ENCODE data around the gene IGSF21.

IGSF21 gene

GRCh38 chr1:18094096-18094495, 13.5 kb upstream of the IGSF21 start:
- no peak overlapping the region for H3K27ac ChIP-seq (ENCODE audit: low read depth, low read length)
- no peaks in the 10 kb centered on the region for H3K79me2 ChIP-seq (ENCODE audit: control insufficient read depth, low read length)
- TF ChIP-seq EZH2phosphoT487 (IDR thresholded peaks at IDR 0.05; ENCODE audit: borderline replicate concordance, low read length) = no peak
- TF ChIP-seq CTCF (IDR thresholded peaks at IDR 0.05; ENCODE audit: low read depth, low read length, poor library complexity, severe bottlenecking) = no peak

GRCh38 chr1:18097206-18097605, 10.4 kb upstream of the IGSF21 start:
- H3K27ac ChIP-seq (ENCODE audit: low read depth, low read length) = no peak overlapping the region
- no peaks in the 10 kb centered on the region for H3K79me2 ChIP-seq (ENCODE audit: control insufficient read depth, low read length)
- H3K9me3 ChIP-seq (ENCODE audit: control insufficient read depth, insufficient read depth, low read length) = no peaks in the 10 kb centered on the region
- H3K4me2 ChIP-seq (ENCODE audit: low read length) = no peak overlapping the region
- H3K36me3 ChIP-seq (ENCODE audit: control insufficient read depth, low read length) = no peaks in the 10 kb centered on the region
- no peaks in the 10 kb centered on the region for H3K27me3 ChIP-seq (ENCODE audit: control insufficient read depth, low read length)
- no peak overlapping the region for H3K4me3 ChIP-seq (ENCODE audit: low read length)
- H4K20me1 ChIP-seq (ENCODE audit: control insufficient read depth, insufficient read depth, low read depth, low read length) = no peaks in the 10 kb centered on the region
- no peaks in the 10 kb centered on the region for H3F3A ChIP-seq (ENCODE audit: control insufficient read depth, insufficient read depth)
- no peaks in the 10 kb centered on the region for H3K9me2 ChIP-seq (replicated peaks; ENCODE audit: control insufficient read depth, low read length)
- TF ChIP-seq CTCF (IDR thresholded peaks at IDR 0.05; ENCODE audit: low read depth, low read length, poor library complexity, severe bottlenecking) (no peak), EZH2phosphoT487 (IDR thresholded peaks at IDR 0.05; ENCODE audit: borderline replicate concordance, low read length) (no peak)
- H3K4me1 ChIP-seq (ENCODE audit: control insufficient read depth, low read length) = no peaks in the 10 kb centered on the region

More at GRCh38 chr1:18094096-18094495, 13.5 kb upstream of the IGSF21 start:
- Histone ChIP-seq H3K9me2 (replicated peaks; ENCODE audit: control insufficient read depth, low read length) (no peaks in the 10 kb centered on the region), H3K36me3 (ENCODE audit: control insufficient read depth, low read length) (no peaks in the 10 kb centered on the region), H3K9me3 (ENCODE audit: control insufficient read depth, insufficient read depth, low read length) (no peaks in the 10 kb centered on the region), H3K4me2 (ENCODE audit: low read length) (no peak overlapping the region), H3F3A (ENCODE audit: control insufficient read depth, insufficient read depth) (no peaks in the 10 kb centered on the region), H4K20me1 (ENCODE audit: control insufficient read depth, insufficient read depth, low read depth, low read length) (no peaks in the 10 kb centered on the region), H3K4me3 (ENCODE audit: low read length) (no peak overlapping the region), H3K27me3 (ENCODE audit: control insufficient read depth, low read length) (no peaks in the 10 kb centered on the region), H3K4me1 (ENCODE audit: control insufficient read depth, low read length) (no peaks in the 10 kb centered on the region)

GRCh38 chr1:18099026-18099425, 8.6 kb upstream of the IGSF21 start:
- H3K9me2 ChIP-seq (replicated peaks; ENCODE audit: control insufficient read depth, low read length) = no peaks in the 10 kb centered on the region
- no peak overlapping the region for H3K27ac ChIP-seq (ENCODE audit: low read depth, low read length)
- H3K27me3 ChIP-seq (ENCODE audit: control insufficient read depth, low read length) = no peaks in the 10 kb centered on the region
- no peaks in the 10 kb centered on the region for H3K9me3 ChIP-seq (ENCODE audit: control insufficient read depth, insufficient read depth, low read length)
- H3K4me2 ChIP-seq (ENCODE audit: low read length) = no peak overlapping the region
- no peaks in the 10 kb centered on the region for H3K79me2 ChIP-seq (ENCODE audit: control insufficient read depth, low read length)
- H3K4me1 ChIP-seq (ENCODE audit: control insufficient read depth, low read length) = no peaks in the 10 kb centered on the region
- H3K4me3 ChIP-seq (ENCODE audit: low read length) = no peak overlapping the region
- H3K36me3 ChIP-seq (ENCODE audit: control insufficient read depth, low read length) = no peaks in the 10 kb centered on the region
- TF ChIP-seq EZH2phosphoT487 (IDR thresholded peaks at IDR 0.05; ENCODE audit: borderline replicate concordance, low read length) = no peak
- H4K20me1 ChIP-seq (ENCODE audit: control insufficient read depth, insufficient read depth, low read depth, low read length) = no peaks in the 10 kb centered on the region
- H3F3A ChIP-seq (ENCODE audit: control insufficient read depth, insufficient read depth) = no peaks in the 10 kb centered on the region

GRCh38 chr1:18100060-18100459, 7.5 kb upstream of the IGSF21 start:
- Histone ChIP-seq H3K4me1 (ENCODE audit: control insufficient read depth, low read length) (no peaks in the 10 kb centered on the region), H3F3A (ENCODE audit: control insufficient read depth, insufficient read depth) (no peaks in the 10 kb centered on the region), H3K9me2 (replicated peaks; ENCODE audit: control insufficient read depth, low read length) (no peaks in the 10 kb centered on the region), H3K9me3 (ENCODE audit: control insufficient read depth, insufficient read depth, low read length) (no peaks in the 10 kb centered on the region), H3K27ac (ENCODE audit: low read depth, low read length) (no peak overlapping the region), H3K4me3 (ENCODE audit: low read length) (no peak overlapping the region), H4K20me1 (ENCODE audit: control insufficient read depth, insufficient read depth, low read depth, low read length) (no peaks in the 10 kb centered on the region), H3K4me2 (ENCODE audit: low read length) (no peak overlapping the region), H3K27me3 (ENCODE audit: control insufficient read depth, low read length) (no peaks in the 10 kb centered on the region), H3K36me3 (ENCODE audit: control insufficient read depth, low read length) (no peaks in the 10 kb centered on the region), H3K79me2 (ENCODE audit: control insufficient read depth, low read length) (no peaks in the 10 kb centered on the region)
- TF ChIP-seq CTCF (IDR thresholded peaks at IDR 0.05; ENCODE audit: low read depth, low read length, poor library complexity, severe bottlenecking) (no peak), EZH2phosphoT487 (IDR thresholded peaks at IDR 0.05; ENCODE audit: borderline replicate concordance, low read length) (no peak)
